Measurements from ENCODE around the gene FCGBP.
A peak's percentile ranks its signal among the peaks of the same experiment; 100 is the strongest.
"Not testable (repeated sequence)": the region's sequence is repeated elsewhere in the genome, so short reads cannot be mapped to it uniquely, and the experiment has no call there.

The FCGBP gene

GRCh38 chr19:39934584-39935363 lies at the start of gene FCGBP:
Gene FCGBP, minus strand, starts transcription at chr19:39934634.
- DNase-seq = no peak

DNA sequence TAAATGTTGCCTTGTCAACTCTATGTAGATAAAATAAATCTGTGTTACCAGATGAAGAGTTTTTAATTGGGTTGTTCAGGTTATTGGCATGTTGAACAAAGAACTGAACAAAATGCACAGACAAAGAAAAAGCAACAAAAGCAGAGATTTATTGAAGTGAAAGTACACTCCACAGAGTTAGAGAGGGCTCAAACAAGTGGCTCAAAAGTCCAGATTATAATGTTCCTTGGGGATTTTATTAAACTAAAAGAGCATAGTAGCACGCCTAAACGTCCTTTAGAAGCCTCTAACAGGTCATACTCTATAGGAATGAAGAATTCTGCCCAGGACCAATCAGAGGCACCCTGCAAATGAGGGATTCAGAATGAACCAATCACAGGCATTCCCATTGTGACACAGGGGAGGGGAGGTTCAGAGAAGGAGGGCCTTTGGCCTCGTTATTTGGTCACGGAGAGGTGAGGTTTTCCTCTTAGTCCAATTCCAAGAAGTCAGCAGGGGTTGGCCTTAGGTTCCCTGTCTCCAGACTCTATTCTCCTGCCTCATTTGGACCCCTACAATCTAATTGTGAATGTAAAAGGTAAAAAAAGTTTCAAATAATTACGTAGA lies 49.4 kb upstream of the FCGBP start:
- DNase-seq = no peak

DNA sequence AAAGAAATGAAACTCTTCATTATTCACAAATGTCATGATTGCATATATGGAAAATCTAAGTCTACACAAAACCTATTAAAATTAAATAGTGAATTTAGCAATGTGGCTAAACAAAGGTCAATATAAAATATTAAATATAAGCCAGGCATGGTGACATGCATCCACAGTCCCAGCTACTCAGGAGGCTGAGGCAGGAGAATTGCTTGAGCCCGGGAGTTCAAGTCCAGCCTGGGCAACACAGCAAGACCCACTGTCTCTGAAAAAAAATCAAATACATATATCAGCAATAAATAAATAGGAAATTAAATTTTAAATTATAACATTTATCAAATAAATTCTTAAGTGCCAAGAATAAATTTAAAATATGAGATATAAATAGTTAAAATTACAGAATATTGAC lies 48.4 kb upstream of the FCGBP start:
- no peak for DNase-seq

GRCh38 chr19:39974377-39975155 lies 40.1 kb upstream of the FCGBP start:
- no peak for DNase-seq

GRCh38 chr19:39971380-39972035 lies 37.1 kb upstream of the FCGBP start:
- DNase-seq = no peak

- DNase-seq = peak; percentile 95
Observed at GRCh38 chr19:39970675-39971379, 36.4 kb upstream of the FCGBP start, which contains the start of gene PSMC4. Gene PSMC4, plus strand, starts transcription at chr19:39971165. Its CDS starts 38 bp downstream, at chr19:39971203.

DNA sequence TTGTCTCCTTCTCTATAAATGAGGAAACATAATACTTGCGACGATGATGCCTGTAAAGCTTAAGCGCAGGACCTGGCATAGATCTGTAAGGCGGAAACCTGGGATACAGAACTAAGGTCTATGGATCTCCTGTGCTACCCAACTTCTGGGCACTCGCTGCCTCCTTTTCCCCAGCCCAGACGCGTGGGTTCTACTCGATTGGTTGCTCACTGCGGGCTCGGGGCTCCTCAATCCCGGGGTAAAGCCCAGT lies 35.9 kb upstream of the FCGBP start:
- peak; percentile 29 for DNase-seq

DNA sequence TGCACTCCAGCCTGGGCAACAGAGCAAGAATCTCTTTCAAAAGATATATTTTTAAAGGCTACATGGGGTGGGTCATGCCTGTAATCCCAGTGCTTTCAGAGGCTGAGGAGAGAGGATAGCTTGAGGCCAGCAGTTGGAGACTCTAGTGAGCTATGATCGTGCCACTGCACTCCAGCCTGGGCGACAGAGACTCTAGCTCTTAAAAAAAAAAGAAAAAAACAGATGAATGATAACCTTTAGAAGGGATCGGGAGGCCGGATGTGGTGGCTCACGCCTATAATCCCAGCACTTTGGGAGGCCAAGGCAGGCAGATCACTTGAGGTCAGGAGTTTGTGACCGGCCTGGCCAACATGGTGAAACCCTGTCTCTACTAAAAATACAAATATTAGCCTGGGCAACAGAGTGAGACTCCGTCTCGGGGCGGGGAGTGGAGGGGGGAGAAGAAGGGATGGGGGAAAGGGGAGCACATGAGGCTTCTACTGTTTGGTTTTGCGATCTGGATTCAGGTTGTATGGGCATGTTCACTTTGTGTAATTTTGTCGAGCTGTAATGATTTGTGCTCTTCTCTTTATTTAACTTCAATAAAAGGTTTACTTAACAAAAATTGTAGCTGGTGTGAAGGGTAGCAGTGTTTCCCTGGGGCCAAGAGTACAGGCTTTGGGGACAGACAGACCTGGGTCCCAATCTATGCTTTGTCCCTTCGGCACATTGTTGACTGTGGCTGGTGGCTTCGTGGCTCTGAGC lies 35.4 kb upstream of the FCGBP start:
- no peak for DNase-seq

DNA sequence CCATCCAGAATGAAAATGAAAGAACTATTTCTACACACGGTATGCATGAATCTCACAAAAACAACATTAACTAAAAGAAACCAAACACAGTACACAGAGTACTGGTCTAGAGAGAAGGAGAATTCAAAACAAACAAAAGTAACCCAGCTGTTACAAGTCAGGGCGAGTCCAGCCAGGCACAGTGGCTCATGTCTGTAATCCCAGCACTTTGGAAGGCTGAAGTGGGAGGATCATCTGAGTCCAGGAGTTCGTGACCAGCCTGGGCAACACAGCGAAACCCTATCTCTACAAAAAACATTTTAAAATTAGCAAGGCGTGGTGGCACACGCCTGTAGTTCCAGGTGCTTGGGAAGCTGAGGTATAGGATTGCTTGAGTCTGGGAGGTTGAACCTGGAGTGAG lies 34.8 kb upstream of the FCGBP start:
- no peak for DNase-seq

DNA sequence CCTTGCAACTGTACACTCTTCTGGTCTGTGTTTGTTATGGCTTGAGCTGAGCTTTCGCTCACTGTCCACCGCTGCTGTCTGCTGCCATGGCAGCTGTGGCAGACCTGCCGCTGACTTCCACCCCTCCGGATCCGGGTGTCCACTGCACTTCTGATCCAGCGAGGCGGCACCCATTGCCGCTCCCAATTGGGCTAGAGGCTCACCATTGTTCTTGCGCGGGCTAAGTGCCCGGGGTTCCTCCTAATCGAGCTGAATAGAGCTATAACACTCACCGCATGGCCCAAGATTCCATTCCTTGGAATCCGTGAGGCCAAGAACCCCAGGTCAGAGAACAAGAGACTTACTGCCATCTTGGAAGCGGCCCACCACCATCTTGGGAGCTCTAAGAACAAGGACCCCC lies 34.4 kb upstream of the FCGBP start:
- no peak for DNase-seq

DNA sequence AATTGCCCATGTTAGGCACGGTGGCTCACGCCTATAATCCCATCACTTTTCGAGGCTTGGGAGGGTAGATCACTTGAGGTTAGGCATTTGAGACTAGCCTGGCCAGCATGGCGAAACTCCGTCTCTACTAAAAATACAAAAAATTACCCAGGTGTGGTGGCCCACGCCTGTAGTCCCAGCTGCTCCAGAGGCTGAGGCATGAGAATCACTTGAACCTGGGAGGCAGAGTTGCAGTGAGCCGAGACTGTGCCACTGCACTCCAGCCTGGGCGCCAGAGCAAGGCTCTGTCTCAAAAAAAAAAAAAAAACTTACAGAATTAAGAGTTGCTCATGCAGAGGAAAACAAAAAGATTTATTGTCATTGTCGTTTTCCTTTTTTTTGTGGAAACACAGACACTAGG lies 33.1 kb upstream of the FCGBP start:
- no peak for DNase-seq

DNA sequence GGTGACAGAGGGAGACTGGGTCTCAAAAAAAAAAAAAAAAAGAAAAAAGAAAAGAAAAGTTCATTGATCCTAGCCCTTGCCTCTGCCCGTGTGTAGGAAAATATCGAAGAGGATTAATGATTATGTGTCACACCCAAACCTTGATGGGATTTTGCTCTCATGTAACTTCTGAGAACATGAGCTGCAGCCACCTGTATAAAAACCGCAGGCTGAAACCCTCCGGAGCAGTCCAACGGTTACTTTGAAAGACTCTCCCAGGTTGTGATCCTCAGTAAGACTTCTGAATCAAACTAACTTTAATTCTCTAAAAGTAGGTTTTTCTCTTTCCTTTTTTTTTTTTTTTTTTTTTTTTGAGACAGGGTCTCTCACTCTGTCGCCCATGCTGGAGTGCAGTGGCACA lies 32.2 kb upstream of the FCGBP start:
- DNase-seq = no peak

DNA sequence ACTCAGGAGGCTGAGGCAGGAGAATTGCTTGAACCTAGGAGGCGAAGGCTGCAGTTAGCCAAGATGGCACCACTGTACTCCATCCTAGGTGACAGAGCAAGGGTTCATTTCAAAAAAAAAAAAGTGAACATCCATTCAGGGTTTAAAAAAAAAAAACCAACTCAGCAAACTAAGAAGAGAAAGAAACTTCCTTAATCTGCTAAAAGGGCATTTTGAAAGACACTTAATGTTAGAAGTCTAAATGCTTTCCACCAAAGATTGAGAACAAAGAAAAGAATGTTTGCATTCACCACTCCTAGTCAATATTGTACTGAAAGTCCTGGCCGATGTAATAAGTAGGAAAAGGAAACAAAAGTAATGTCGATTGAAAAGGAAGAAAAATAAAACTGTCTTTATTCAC lies 29.5 kb upstream of the FCGBP start:
- DNase-seq = no peak

GRCh38 chr19:39959407-39959806 lies 25.0 kb upstream of the FCGBP start:
- DNase-seq = not testable (repeated sequence)

GRCh38 chr19:39958942-39959341 lies 24.5 kb upstream of the FCGBP start:
- DNase-seq = not testable (repeated sequence)

DNA sequence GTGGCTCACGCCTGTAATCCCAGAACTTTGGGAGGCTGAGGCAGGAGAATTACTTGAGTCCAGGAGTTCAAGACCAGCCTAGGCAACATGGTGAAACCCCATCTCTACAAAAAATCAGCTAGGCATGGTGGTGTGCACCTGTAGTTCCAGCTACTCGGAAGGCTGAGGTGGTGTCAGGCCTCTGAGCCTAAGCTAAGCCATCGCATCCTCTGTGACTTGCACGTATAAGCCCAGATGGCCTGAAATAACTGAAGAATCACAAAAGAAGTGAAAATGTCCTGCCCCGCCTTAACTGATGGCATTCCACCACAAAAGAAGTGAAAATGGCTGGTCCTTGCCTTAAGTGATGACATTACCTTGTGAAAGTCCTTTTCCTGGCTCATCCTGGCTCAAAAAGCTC lies 23.5 kb upstream of the FCGBP start:
- not testable (repeated sequence) for DNase-seq

DNA sequence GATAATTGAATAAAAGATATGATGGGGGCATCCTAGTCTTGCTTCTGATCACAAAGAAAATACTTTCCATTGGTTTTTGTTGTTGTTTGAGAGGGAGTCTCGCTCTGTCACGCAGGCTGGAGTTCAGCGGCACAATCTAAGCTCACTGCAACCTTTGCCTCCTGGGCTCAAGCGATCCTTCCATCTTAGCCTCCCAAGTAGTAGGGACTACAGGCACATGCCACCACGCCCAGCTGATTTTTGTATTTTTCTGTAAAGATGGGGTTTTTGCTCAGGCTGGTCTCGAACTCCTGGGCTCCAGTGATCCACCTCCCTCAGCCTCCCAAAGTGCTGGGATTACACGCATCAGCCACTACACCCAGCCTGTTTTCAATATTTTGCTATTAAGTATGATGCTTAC lies 19.5 kb upstream of the FCGBP start:
- DNase-seq = no peak

DNA sequence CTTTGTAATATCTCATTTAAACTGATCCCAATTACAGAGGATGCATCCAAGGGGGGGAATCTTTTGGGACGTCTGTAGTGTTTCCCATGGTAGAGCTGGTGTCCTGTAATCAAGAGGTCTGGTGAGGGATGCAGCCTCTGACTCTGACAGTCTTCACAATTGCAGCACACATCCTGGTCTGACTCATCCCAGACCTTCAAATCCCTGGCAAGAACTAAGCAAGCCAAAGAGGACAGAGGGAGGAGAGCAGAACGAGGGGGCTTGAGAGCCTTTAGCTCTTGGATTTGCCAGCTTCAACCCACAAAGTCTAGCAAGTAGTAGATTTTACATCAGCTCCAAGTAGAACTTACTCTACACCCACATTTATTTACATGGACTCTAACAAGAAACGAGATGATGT lies 17.3 kb upstream of the FCGBP start:
- no peak for DNase-seq

DNA sequence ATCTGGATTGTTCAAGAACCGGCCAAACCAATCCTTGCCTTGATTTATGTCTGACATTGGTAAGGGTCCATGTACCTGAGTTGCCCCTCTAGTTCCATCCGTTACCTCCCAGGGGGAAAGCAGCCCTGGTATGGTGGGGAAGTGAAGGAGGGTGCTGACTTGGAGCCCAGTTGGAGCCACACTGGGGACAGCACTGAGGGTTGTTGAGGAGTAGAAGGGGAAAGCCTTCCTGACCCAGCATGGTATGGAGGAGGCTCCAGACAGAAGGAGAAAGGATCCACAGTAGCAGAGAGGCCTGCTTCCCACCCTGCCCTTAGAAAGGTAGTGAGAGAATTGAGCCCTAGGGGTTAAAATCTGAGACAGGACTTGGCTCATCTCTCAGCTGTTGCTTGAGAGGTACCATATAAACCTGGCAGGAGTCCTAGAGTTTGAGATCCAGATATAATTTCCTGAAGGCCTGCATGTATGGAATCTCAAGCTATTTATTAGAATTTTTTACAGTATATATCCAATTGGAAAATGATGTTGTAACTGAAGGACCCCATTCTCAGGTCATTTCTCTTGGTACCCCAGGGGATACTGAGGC lies 16.7 kb upstream of the FCGBP start:
- DNase-seq = no peak

DNA sequence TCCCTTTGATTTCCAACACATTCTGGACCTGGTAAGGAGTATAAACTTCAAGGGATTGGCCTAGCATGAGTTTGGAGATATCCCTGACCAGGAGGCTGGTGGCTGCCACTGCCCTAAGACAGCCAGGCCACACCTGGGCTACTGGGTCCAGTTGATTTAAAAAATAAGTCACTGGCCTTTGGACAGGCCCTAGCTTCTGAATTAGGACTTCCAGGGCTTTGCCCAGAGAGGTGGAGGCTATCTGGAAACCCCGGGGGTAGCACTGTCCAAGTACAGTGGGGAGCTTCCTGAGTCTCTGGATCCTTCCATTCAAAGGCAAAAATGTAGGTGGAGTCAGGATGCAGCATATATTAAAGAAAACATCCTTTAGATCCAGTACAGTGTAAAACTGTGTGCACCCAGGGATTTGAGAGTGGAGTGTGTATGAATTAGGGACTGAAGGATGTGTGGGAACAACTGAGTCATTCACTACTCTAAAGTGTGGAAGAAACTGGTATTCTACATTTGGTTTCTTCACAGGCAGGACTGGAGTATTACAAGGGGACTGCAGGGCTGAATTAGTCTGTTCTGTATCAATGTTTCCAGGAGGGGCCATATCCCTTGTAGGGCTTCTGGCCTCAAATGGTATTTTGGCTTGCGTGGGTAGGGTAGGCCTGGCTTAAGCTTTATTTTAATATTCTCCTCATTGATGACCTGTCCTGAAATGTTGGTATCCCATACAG lies 14.8 kb upstream of the FCGBP start:
- no peak for DNase-seq

DNA sequence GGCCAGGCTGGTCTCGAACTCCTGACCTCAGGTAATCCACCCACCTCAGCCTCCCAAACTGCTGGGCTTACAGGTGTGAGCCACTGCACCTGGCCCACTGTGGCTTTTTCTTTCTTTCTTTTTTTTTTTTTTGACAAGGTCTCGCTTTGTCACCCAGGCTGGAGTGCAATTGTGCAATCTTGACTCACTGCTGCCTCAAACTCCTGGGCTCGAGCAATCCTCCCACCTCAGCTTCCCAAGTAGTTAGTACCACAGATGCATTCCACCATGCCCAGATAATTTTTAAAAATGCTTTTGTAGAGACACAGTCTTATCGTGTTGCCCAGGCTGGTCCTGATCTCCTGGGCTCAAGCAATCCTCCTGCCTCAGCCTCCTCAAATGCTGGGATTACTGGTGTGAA lies 12.1 kb upstream of the FCGBP start:
- DNase-seq = no peak
